ENCODE measurements around the gene TCF23.

The TCF23 gene

GRCh38 chr2:27122791-27123190 is 26.0 kb upstream of the TCF23 start (continued):
- TF ChIP-seq ZNF530 (tag by site-specific recombination; IDR thresholded peaks at IDR 0.05; ENCODE audit: low read depth) (no peak), ZNF707 (tag by site-specific recombination; IDR thresholded peaks at IDR 0.05) (no peak), ZNF16 (tag by site-specific recombination; IDR thresholded peaks at IDR 0.05; ENCODE audit: low read depth) (no peak)

GRCh38 chr2:27123302-27124150 is 25.3 kb upstream of the TCF23 start, which contains the start of gene ABHD1:
TSS of gene ABHD1 (plus strand) at chr2:27123815. CDS start at chr2:27123949, 134 bp downstream.
- POLR2A ChIA-PET, result interaction anchor here (3.5 kb wide), 1 partner anchor 10 kb away, joined by 34 read pairs; the partner anchor contains the start of gene PREB
- Histone ChIP-seq H3K36me3 (ENCODE audit: control insufficient read depth in 2 of 2, insufficient read depth in 1 of 2, low read length in 2 of 2) (peaks cover 0 to 2% of the 10 kb centered on the region in 2 experiments; a peak in 1 of 3 replicates), H3K27ac (ENCODE audit: extremely low read depth, low read depth, low read length) (no peak within 1 kb of the TSS; the same call in 1 of the 2 replicates), H3K9me3 (ENCODE audit: control insufficient read depth, insufficient read depth, low read depth, low read length) (no peaks in the 10 kb centered on the region), H3K4me3 (ENCODE audit: low read depth, low read length) (peak within 1 kb of the TSS; percentile 48), H3K4me1 (ENCODE audit: control insufficient read depth, insufficient read depth, low read length) (0 out of 2 replicates have a peak, but pooled peaks cover 3% of the 10 kb centered on the region)
- CTCF ChIA-PET, result interaction anchor here (0.9 to 3.3 kb wide), 7 partner anchors 8 to 156 kb away, joined by 3 to 17 read pairs (median 4); partner anchors contain the start of gene PREB
- peak; percentile 46; the same call in 1 of the 2 replicates for TF ChIP-seq ZFP69B (tag by site-specific recombination; IDR thresholded peaks at IDR 0.05)
- TF ChIP-seq ZNF19 (tag by site-specific recombination; IDR thresholded peaks at IDR 0.05; ENCODE audit: low read depth), result no peak
- peak; percentile 90 for TF ChIP-seq ZBTB8A (tag by site-specific recombination; IDR thresholded peaks at IDR 0.05)
- TF ChIP-seq ZNF335 (tag by site-specific recombination; conservative IDR thresholded peaks at IDR 0.05), result peak; percentile 87
- peak; percentile 55; the same call in 1 of the 2 replicates for TF ChIP-seq ZXDB (tag by site-specific recombination; IDR thresholded peaks at IDR 0.05)
- TF ChIP-seq PATZ1 (tag by site-specific recombination; IDR thresholded peaks at IDR 0.05), result peak; percentile 48; the same call in 1 of the 2 replicates
- TF ChIP-seq ZNF580 (tag by site-specific recombination; IDR thresholded peaks at IDR 0.05), result no peak
- TF ChIP-seq ZNF664 (tag by site-specific recombination; IDR thresholded peaks at IDR 0.05), result no peak
- TF ChIP-seq ZEB2 (tag by site-specific recombination; IDR thresholded peaks at IDR 0.05), result peak; percentile 25; the same call in 1 of the 2 replicates
- TF ChIP-seq KLF7 (tag by site-specific recombination; IDR thresholded peaks at IDR 0.05; ENCODE audit: borderline replicate concordance), result 0 out of 2 replicates have a peak, but pooled peaks have one; percentile 18
- TF ChIP-seq CTCF (tag by site-specific recombination; IDR thresholded peaks at IDR 0.05), result peak; percentile 52; the same call in 1 of the 2 replicates
- peak; percentile 96 for TF ChIP-seq ZBTB48 (tag by site-specific recombination; IDR thresholded peaks at IDR 0.05)
- peak; percentile 33 for TF ChIP-seq ZBTB26 (tag by site-specific recombination; optimal IDR thresholded peaks at IDR 0.05)
- TF ChIP-seq KLF8 (tag by site-specific recombination; IDR thresholded peaks at IDR 0.05), result peak; percentile 50; the same call in 1 of the 2 replicates
- TF ChIP-seq ZNF449 (tag by site-specific recombination; IDR thresholded peaks at IDR 0.05), result peak; percentile 55; the same call in 1 of the 2 replicates
- no peak for TF ChIP-seq ZNF362 (tag by site-specific recombination; IDR thresholded peaks at IDR 0.05)
- no peak for TF ChIP-seq ZNF555 (tag by site-specific recombination; conservative IDR thresholded peaks at IDR 0.05)
- no peak for TF ChIP-seq PRDM6 (tag by site-specific recombination; IDR thresholded peaks at IDR 0.05)
- peak; percentile 77 for TF ChIP-seq YY1 (tag by site-specific recombination; IDR thresholded peaks at IDR 0.05)
- peak; percentile 73 for TF ChIP-seq SCRT2 (tag by site-specific recombination; IDR thresholded peaks at IDR 0.05)
- TF ChIP-seq SP7 (tag by site-specific recombination; IDR thresholded peaks at IDR 0.05), result 0 out of 2 replicates have a peak, but pooled peaks have one; percentile 8

Measured in HEK293 (cell line).